Measurements from ENCODE around the gene POMZP3.
"Not testable (repeated sequence)": the region's sequence is repeated elsewhere in the genome, so short reads cannot be mapped to it uniquely, and the experiment has no call there.

Gene POMZP3

GRCh38 chr7:76626989-76627642 lies at the start of gene POMZP3:
TSS of gene POMZP3 (minus strand) at chr7:76627279. CDS start at chr7:76626064, 1,215 bp downstream.
- FAIRE-seq = not testable (repeated sequence)

DNA sequence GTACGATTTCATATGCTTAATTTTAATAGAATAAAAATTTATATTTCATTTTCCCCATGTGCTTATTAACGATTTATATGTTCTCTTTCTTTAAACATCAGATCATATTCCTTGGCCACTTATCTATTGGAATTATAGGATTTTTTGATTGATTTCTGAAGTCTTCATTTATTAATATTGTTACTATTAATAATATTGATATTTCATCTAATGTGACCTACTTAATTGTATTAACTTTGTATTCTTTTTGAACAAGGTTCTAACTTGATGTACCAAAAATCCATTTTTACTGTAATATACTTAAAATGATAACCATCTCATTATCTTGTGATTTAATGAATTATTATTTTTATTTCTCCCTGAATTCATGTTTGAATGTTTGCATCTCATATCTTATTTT lies 48.7 kb upstream of the POMZP3 start:
- not testable (repeated sequence) for FAIRE-seq

DNA sequence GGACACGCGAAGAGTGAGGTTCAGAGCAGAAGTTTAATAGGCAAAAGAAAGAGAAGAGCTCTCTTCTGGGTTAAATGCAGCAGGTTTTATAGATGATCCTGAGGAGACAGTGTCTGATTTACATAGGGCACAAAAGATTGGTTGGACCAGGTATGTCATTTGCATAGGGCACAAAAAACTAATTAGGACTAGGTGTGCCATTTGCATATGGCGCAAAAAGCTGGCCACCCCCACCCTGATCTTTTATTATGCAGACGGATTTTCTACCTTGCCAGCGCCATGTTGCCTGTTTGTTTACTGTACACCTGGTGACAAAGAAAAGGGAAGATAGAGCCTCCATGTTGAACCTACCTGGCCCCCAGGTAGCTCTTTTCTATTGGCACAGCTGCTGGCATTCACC lies 46.3 kb upstream of the POMZP3 start:
- FAIRE-seq = not testable (repeated sequence)

GRCh38 chr7:76659212-76659611 lies 32.1 kb upstream of the POMZP3 start:
- not testable (repeated sequence) for FAIRE-seq

GRCh38 chr7:76656425-76656824 lies 29.3 kb upstream of the POMZP3 start:
- FAIRE-seq = not testable (repeated sequence)

- FAIRE-seq = not testable (repeated sequence)
Observed at GRCh38 chr7:76642620-76643019, 15.5 kb upstream of the POMZP3 start.

- FAIRE-seq = not testable (repeated sequence)
Observed at GRCh38 chr7:76637061-76637691, 10.1 kb upstream of the POMZP3 start.

- FAIRE-seq = not testable (repeated sequence)
Observed at GRCh38 chr7:76626581-76626980, 498 bp downstream of the POMZP3 start.

GRCh38 chr7:76619439-76620190 lies 7.5 kb downstream of the POMZP3 start:
- not testable (repeated sequence) for FAIRE-seq

GRCh38 chr7:76613783-76614182 lies 13.3 kb downstream of the POMZP3 start:
- FAIRE-seq = not testable (repeated sequence)

DNA sequence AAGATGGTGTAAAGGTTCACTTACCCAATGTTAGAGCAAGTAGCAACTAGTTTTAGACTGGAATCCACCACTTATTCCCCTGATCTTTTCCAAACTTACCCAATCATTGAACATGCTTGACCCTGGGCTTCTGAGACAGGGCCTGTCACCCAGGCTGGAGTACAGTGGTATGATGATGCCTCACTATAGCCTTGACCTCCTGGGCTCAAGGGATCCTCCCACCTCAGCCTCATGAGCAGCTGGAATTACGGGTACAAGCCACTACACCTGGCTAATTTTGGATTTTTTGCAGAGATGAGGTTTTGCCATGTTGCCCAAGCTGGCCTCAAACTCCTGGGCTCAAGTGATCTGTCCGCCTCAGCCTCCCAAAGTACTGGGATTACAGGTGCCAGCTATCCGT lies 14.8 kb downstream of the POMZP3 start:
- not testable (repeated sequence) for FAIRE-seq

DNA sequence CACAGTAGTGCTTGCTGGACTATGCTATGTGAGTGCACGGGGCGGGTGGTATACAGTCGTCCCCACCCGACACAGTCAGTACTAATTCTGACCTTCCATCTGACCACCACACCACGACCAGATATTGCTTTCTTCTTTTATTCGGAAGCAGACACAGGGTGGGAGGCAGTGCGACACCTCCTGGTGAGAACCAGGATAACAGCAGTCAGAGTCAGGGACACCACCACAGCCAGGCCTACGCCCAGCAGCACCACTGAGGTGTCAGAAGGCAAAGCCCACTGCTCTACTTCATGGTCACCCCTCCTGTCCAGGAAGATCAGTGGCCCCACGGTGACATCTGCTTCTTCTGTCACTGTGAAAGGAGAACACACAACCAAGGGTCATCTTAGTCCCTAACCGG lies 17.2 kb downstream of the POMZP3 start:
- not testable (repeated sequence) for FAIRE-seq

GRCh38 chr7:76608469-76608868 lies 18.6 kb downstream of the POMZP3 start:
- FAIRE-seq = not testable (repeated sequence)

DNA sequence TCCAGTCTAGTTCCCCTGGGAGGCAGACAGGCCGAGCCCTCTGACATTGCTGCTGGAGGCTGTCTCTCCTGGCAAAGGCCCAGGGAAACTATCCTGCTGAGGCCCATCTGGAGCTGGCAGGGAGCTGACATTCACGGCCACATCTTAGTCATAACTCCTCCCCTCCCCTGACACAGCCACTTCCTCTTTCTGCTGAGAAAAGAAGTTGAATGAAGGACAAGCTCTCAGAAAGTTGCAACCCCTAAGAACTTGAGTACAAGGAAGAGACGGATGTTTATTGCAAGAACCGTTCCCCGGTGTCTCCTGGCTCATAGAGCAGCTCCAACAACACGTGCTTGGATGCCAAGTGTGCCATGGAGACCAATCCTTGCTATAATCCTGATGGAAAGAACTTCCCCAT lies 21.1 kb downstream of the POMZP3 start:
- FAIRE-seq = not testable (repeated sequence)

DNA sequence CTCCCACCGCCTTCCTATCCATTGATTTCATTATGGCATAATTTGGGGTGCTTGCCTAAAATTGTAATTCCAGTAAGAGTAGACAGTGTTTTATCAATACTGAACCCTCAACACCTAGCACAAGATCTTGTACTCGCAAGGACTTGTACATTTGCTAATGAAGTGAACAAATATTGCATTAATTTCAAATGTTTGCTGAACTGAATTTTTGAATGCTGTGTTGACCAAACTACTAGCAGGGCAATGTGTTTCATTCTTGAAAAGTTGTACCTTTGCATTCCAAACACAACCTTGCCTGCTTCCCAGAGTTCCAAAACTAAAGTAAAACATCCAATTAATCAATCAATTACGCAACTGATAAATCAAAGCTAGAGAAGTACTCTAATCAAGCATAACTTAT lies 26.4 kb downstream of the POMZP3 start:
- FAIRE-seq = not testable (repeated sequence)

- not testable (repeated sequence) for FAIRE-seq
Observed at GRCh38 chr7:76600116-76600482, 27.0 kb downstream of the POMZP3 start.

DNA sequence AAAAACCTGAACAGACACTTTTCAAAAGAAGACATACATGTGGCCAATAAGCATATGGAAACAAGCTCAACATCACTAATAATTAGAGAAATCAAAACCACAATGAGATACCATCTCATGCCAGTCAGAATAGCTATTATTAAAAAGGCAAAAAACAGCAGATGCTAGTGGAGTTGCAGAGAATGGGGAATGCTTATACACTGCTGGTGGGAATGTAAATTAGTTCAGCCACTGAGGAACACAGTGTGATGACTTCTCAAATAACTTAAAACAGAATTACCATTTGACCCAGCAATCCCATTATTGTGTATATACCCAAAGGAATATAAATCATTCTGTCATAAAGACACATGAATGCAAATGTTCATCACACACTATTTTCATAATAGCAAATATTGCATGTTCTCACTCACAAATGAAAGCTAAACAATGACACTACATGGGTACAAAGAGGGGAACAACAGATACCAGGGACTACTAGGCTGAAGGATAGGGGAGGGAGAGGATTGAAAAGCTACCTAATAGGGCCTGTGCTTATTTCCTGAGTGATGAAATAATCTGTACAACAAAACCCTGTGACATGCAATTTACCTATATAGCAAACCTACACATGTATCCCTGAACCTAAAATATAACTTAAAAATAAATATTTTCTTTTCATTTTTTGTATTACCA lies 28.4 kb downstream of the POMZP3 start:
- not testable (repeated sequence) for FAIRE-seq

- not testable (repeated sequence) for FAIRE-seq
Observed at GRCh38 chr7:76597288-76597687, 29.8 kb downstream of the POMZP3 start.

GRCh38 chr7:76592694-76593093 lies 34.4 kb downstream of the POMZP3 start:
- FAIRE-seq = peak; percentile 73

GRCh38 chr7:76591602-76592304 lies 35.3 kb downstream of the POMZP3 start:
- FAIRE-seq = not testable (repeated sequence)

GRCh38 chr7:76591033-76591432 lies 36.0 kb downstream of the POMZP3 start:
- FAIRE-seq = not testable (repeated sequence)

- FAIRE-seq = not testable (repeated sequence)
Observed at GRCh38 chr7:76588586-76588985, 38.5 kb downstream of the POMZP3 start.

All from colon (tissue), 2 donors.